Stimulated activated naive CD8-positive, alpha-beta T cell treated with anti-CD3 and anti-CD28 coated beads, Interleukin-15, Interleukin-2, amounts not matched to agents 100 U/mL and 50 U/mL, for 24 hours (primary cell): ENCODE results near the gene EFCAB6.

ENCODE experiments used
- ATAC-seq: fragments of 150-1000 bp; cut with Tn5 transposase; one replicate; pipeline ENCODE4 v1.10.0; 2021
- DNase-seq: peaks from one replicate; pipeline ENCODE4 v3.0.0; 2021

Gene EFCAB6

GRCh38 chr22:43526117-43526655, 285.9 kb downstream of the EFCAB6 start:
- ATAC-seq = no peak
- DNase-seq = no peak

- DNase-seq = no peak
- ATAC-seq = no peak
Observed at GRCh38 chr22:43521716-43522115, 290.4 kb downstream of the EFCAB6 start.

GRCh38 chr22:43520632-43521039, 291.5 kb downstream of the EFCAB6 start:
- ATAC-seq (peak; percentile 85), DNase-seq (no peak)

- DNase-seq (no peak), ATAC-seq (no peak)
Observed at GRCh38 chr22:43516996-43517635, 295.0 kb downstream of the EFCAB6 start.

GRCh38 chr22:43516386-43516785, 295.7 kb downstream of the EFCAB6 start:
- DNase-seq (no peak), ATAC-seq (no peak)

GRCh38 chr22:43515902-43516301, 296.2 kb downstream of the EFCAB6 start:
- DNase-seq (no peak), ATAC-seq (no peak)

GRCh38 chr22:43515411-43515810, 296.7 kb downstream of the EFCAB6 start:
- ATAC-seq (no peak), DNase-seq (no peak)

- no peak for ATAC-seq
- DNase-seq = no peak
Observed at GRCh38 chr22:43514476-43515157, 297.5 kb downstream of the EFCAB6 start.

- DNase-seq (no peak), ATAC-seq (no peak)
Observed at GRCh38 chr22:43512279-43512678, 299.8 kb downstream of the EFCAB6 start.

GRCh38 chr22:43511276-43511910, 300.7 kb downstream of the EFCAB6 start:
- DNase-seq = no peak
- no peak for ATAC-seq

GRCh38 chr22:43510281-43511070, 301.6 kb downstream of the EFCAB6 start:
- ATAC-seq (no peak), DNase-seq (no peak)

- DNase-seq (no peak), ATAC-seq (no peak)
Observed at GRCh38 chr22:43509337-43509736, 302.8 kb downstream of the EFCAB6 start.

GRCh38 chr22:43508489-43508888, 303.6 kb downstream of the EFCAB6 start:
- ATAC-seq = no peak
- DNase-seq = no peak

GRCh38 chr22:43507235-43507634, 304.9 kb downstream of the EFCAB6 start:
- no peak for DNase-seq
- ATAC-seq = no peak

GRCh38 chr22:43506487-43506886, 305.6 kb downstream of the EFCAB6 start:
- DNase-seq = no peak
- no peak for ATAC-seq

GRCh38 chr22:43505896-43506295, 306.2 kb downstream of the EFCAB6 start:
- DNase-seq = no peak
- ATAC-seq = no peak

- no peak for DNase-seq
- no peak for ATAC-seq
Observed at GRCh38 chr22:43505423-43505822, 306.7 kb downstream of the EFCAB6 start.

GRCh38 chr22:43504666-43505261, 307.3 kb downstream of the EFCAB6 start:
- no peak for ATAC-seq
- no peak for DNase-seq

- no peak for DNase-seq
- ATAC-seq = no peak
Observed at GRCh38 chr22:43504068-43504467, 308.0 kb downstream of the EFCAB6 start.

- ATAC-seq (no peak), DNase-seq (no peak)
Observed at GRCh38 chr22:43502306-43502874, 309.7 kb downstream of the EFCAB6 start.

- DNase-seq (no peak), ATAC-seq (no peak)
Observed at GRCh38 chr22:43501878-43502277, 310.2 kb downstream of the EFCAB6 start.
